NCI-H2196 (cell line): ENCODE data around the gene SELENOO.
A peak's percentile ranks its signal among the peaks of the same experiment; 100 is the strongest.

Experiments used
- DNase-seq: peaks from one replicate; lab custom pipeline; 2025; ENCODE audit not compliant: unreplicated experiment; lab: John Stamatoyannopoulos, UW

SELENOO gene

DNA sequence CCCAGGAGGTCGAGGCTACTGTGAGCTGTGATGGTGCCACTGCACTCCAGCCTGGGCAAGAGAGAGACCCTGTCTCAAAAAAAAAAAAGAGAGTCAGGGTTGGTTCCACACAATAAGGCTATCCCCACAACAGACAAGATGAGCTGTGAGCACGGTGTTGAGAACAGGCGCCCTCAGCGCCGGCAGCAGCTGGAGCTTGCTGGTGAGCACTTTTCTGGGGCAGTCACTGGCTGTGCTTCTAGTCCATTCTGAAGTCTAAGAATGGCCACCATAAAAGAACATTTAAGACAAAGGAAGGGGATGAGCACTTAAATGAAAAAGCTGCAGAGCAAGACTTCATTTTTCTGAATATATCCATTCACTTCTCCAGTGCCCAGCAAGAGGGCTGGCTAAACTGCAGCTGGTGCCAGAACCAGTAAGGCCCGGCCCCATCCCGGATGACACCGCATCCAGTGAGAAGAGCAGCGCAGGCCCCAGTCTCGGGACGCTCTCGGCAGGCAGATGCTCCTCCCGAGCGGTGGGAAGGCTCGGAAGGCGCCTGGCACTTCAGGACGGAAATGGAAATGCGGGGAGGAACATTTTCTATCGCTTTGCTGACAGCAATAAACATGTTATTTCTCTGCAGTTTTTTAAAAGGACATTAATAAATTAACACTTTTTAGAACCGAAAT is 31.8 kb downstream of the SELENOO start:
- no peak for DNase-seq

DNA sequence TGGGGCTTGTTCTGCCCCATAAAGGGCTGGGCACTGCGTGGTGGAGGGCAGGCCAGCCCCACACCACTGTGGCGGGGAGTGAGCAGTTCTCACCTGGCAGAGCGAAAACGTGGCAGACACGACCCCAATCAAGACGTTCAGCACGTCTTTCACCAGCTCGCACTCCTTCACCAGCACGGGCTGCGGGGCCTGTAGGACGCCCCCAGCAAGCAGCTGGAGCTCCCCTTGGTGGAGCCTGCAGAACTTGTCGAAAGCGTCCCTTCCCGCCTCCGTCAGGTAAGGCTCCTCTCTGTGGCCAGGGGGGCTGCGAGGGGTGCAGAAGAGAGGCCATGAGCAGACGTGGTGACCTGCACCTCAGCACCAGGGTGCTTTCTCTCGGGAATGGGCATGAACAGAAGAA is 32.4 kb downstream of the SELENOO start:
- DNase-seq, result no peak

DNA sequence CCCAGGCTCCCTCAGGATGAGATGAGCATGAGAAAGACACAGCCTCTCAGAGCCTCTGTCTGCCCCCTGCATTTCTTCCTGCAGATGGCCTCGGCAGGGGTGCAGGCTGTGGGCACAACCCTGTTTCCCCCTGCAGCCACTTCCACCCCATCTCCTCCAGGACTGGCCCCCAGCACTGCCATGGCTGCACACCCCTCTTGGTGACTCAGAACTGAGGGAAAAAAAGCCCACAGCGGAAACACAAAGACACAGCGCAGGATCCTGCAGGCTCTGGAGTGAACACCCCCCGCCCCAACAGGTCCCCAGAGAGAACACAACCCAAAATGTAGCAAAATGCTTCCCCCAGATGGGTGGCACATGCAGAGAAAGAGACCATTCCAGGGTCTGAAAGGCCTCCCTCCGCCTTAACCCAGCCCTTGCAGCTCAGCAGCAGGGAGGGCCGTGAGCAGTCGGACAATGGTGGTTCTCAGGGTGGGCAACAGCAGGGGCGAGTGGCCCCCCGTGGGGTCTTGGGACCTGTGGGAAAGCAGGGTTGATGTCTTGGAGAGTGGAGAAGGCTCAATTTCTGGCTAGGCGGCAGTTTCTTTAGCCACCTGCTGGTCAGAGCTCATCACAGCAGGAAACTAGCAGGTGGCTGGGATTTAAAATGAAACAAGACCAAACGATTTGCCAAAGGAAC is 36.1 kb downstream of the SELENOO start:
- DNase-seq, result peak; percentile 37

DNA sequence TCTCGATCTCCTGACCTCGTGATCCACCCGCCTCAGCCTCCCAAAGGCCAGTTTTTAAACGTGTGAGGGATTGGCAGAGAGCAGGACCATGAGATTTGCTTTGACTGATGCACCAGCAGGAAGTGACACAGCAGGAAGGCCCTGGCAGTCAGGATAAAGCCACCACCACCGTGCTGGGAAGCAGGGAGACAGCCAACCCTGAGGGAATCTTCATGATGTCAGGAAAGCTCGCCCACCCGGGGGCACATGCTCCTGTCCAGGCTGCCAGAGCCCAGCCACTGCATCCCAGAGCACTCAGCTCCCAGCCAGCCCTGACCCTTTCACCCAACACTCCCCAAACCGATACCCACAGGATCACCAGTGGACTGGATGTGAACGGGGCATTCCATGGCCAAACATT is 37.9 kb downstream of the SELENOO start:
- DNase-seq, result no peak

- no peak for DNase-seq
These were observed 41.7 kb downstream of the SELENOO start for GRCh38 chr22:50242406-50242949.

DNA sequence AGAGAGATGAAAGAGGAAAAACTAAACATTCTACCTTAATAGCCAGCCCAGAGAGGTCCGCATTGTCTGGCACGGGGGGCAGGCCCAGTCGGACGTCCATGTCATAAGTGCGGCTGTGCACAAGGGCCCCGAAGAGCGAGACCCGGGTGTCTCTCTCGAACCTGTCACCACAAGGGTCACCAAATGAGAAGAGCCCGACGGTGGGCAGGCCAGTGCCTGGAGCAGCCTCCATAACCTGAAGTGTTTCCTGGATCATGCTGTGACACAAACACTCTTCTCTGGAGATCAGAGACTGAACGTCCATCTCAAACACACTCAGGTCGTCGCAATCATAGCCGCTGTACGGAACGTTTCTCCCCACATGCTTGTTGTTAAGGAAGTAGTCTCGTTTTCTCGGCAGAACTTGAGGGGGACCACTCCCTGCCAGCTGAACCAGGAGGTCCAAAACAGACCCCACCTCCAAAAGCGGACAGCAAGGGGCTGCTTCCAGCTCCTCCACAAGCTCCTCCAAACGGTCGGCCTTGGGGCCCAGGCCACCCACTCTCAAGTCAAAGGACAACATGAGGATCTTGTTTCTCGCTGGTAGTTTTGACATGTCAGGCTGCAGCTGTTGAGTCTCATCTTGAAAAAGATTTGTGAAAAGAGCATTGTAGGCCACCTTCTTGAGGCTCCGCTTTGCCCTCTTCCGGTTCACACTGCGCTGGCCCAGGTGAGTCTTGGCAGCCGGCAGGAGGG is 43.0 kb downstream of the SELENOO start:
- DNase-seq, result no peak

- peak; percentile 83 for DNase-seq
These were observed 43.8 kb downstream of the SELENOO start, which contains the start of gene TUBGCP6 for GRCh38 chr22:50244420-50245213. Gene TUBGCP6 (minus strand): TSS chr22:50245023. CDS start chr22:50244459, 564 bp downstream.

DNA sequence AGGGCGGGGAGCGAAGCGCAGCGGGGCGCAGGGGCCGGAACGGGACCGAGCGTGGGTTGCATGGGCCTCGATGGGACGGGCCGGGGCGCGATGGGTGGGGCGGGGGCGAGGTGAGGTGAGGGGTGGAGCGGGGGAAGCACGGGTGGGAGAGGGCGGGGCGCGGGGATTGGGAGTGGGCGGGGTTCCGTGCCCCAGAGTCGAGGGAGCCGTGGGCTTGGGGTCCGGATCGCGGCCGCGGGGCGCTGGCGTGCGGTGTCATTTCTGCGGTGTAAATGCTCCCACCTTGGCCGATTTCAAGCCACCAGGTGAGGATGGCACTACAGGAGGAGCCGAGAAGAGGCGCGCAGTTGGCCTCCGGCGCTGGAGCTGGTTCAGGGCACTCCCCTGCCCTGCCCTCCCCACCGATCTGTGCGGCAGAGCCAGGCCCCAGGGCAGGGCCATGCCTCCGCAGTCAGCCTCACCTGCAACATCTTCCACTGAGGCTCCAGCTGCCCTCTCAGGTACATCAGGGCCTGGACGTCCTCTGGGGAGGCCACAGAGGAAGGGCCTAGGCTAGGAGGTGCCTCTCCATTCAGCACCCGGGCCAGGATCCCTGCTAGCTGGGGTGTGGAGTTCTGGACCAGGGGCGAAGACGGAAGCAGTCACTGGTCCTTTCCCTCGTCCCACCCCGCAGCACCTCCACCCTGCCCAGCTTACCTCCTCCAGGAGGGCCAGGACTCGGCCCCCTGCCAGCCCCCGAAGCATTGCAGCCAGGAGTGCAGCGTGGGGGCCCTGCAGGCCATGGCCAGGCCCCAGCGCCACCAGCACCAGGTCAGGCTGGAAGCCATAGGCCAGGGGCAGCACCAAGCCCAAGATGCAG is 44.6 kb downstream of the SELENOO start:
- DNase-seq, result no peak

DNA sequence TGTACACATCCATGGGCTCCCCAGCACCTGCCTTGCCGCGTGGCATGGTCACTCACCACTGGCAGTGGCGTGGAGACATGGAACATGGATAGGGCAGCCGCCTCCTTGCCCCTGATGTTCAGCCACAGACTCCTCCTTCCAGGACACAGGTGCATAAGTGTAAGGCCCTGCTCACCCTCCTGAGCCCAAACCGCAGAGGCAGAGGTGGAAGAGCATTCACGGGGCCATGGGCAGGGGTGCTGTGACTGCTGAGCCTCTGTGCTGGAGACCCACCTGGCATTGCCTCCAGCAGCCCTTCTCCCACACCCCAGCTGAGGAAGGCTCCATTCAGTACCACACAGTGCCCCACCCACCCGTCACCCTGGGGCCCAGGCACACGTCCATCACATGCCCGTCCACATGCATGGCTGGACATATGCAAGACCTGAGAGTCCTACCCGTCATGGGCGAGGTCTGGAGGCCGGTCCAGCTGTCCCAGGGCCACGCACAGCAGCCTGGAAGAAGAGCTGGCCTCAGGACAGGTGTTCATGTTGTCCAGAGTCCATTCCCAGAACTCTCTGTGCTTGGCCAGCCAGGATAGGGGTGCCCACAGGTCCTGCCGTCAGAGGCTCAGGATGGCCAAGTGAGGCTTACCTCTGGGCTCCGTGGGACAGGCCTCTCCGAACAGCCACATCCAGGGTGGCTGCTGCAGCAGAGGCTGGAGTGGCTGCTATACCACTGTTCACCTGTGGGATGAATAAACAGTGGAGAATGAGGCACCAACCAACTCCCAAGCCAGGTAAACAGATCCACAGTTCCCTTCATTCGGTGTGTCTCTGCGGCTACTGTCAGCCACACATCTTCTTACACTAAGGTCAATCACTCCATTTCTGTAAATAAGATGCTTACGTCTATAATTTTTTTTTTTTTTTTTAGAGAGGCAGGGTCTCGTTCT is 45.7 kb downstream of the SELENOO start:
- no peak for DNase-seq

DNA sequence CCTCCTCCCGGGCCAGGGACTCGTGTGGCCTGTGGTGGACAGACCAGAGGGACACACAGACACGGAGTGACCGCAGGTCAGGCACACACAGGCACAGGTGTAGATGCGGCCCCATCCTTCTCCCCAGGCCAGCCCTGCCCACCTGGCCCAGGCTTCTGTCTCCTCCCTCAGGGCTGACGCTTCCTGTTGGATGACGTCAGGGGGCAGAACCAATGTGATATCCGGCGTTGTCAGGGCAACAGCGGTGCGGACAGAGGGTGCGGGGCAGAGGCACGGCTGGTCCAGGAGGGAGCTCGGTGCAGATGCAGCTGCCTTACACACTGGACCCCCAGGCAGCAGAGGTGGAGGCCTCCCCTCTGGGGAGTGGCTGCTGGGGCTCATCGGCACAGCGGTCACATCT is 46.9 kb downstream of the SELENOO start:
- peak; percentile 81 for DNase-seq

DNA sequence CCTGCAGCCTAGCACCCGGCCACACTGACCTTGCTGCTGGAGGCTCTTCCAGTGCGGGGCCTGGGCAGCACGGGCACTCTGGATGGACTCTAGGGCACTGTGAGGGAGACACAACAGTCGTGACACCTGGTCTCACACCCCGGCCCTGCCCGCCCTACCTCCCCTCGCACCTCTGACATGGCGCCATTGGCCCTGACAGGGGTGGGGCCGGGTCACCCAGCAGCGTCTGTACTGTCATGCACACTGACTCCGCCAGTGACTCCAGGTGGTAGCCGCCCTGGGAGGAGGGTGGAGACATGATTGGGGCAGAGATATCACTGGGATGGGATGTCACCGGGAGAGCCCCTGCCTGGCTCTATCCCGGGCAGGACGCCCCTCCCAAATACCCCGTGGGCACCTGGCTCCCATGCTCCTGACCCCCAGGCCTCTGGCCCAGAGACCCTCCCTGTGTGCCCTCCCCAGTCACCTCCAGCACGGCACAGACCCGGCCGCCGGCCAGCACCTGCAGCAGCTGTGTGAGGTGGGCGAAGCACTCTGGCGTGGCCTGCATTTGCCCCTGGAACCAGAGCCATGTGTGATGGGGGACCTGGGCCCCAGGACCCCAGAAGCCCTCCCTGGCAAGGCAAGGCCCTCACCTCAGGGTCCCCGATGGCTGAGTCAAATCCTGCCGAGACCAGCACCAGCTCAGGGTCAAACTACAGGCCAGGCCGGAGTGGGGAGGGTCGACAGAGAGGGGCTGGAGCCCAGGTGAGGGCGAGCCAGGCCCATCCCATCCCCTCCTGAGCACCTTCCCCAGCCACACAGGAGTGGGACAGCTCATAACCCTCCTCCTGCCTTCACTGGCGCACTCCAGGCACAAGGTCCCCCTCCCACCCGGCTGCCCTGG is 47.6 kb downstream of the SELENOO start:
- no peak for DNase-seq

- no peak for DNase-seq
These were observed 48.8 kb downstream of the SELENOO start for GRCh38 chr22:50249341-50250248.

DNA sequence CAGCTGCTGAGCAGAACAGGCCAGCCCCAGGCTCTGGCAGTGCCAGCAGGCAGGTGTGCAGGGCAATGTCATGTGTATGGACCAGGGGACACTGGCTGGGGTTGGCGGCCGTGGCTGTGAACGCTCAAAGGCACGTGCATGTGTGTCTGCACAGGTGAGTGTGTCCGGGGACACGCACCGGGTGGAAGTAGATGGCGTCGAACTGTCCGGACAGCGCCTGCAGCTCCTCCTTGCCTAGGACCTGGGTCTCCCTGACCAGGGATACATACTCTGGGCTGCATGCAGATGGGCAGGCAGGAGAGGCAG is 49.4 kb downstream of the SELENOO start:
- DNase-seq, result no peak

GRCh38 chr22:50250555-50251476 is 50.0 kb downstream of the SELENOO start, which contains the start of gene HDAC10:
Gene HDAC10 (minus strand): TSS chr22:50251265. CDS start chr22:50251032, 233 bp downstream.
- peak; percentile 53 for DNase-seq

- DNase-seq, result no peak
These were observed 50.8 kb downstream of the SELENOO start for GRCh38 chr22:50251477-50252081.
